Transverse colon (tissue), 3 donors: ENCODE data around the gene FAM216A.

Source experiments
- CTCF ChIP-seq, 5 experiments: fragments of 200-600 bp in 3 of 5; fragments of 450-650 bp in 2 of 5; sonication (generic) in 3 of 5; IDR thresholded peaks; 1 replicate in 2 of 5; 2 replicates in 3 of 5; pipeline ENCODE4 v1.5.1; 2016 to 2017; ENCODE audit warnings: antibody characterized with exemption in 5 of 5, inconsistent platforms in 3 of 5, mild to moderate bottlenecking in 2 of 5, moderate library complexity in 1 of 5
- EP300 ChIP-seq: sonication (generic); formaldehyde crosslinking; IDR thresholded peaks from one replicate; pipeline ENCODE4 v1.6.1; 2017; ENCODE audit warnings: antibody characterized with exemption, low read depth
- POLR2A ChIP-seq: fragments of 450-650 bp; IDR thresholded peaks from one replicate; pipeline ENCODE4 v1.6.1; 2016; ENCODE audit warnings: antibody characterized with exemption, mild to moderate bottlenecking, moderate library complexity

- TF ChIP-seq POLR2A, result no peak
- no peak for TF ChIP-seq CTCF (IDR thresholded peaks at IDR 0.05)
- TF ChIP-seq EP300, result no peak
Measured at GRCh38 chr12:110516995-110517394, 48.4 kb downstream of the FAM216A start.
